SK-N-SH treated with all-trans-retinoic acid at 6 μM for 48 hours (cell line): ENCODE results near the gene TFRC.

Experiments used
- ATAC-seq: fragments of 200-7000 bp; cut with Tn5 transposase; 3 replicates; pipeline ENCODE4 v1.9.1; 2020; ENCODE audit warnings: mild to moderate bottlenecking, moderate library complexity
- ARNTL ChIP-seq: fragments of 450-650 bp; formaldehyde crosslinking; IDR thresholded peaks from 2 replicates; pipeline ENCODE4 v1.5.0; 2020; ENCODE audit warnings: low read depth, mild to moderate bottlenecking, moderate library complexity, borderline replicate concordance
- BACH2 ChIP-seq: fragments of 250-450 bp; sonication (Bioruptor Pico); IDR thresholded peaks from 2 replicates; pipeline ENCODE4 v1.9.0; 2021; ENCODE audit warnings: mild to moderate bottlenecking, borderline replicate concordance
- CREB5 ChIP-seq: fragments of 250-450 bp; sonication (Bioruptor Pico); IDR thresholded peaks from 2 replicates; pipeline ENCODE4 v1.5.1; 2020; ENCODE audit warnings: low read depth, mild to moderate bottlenecking, moderate library complexity
- CSRNP3 ChIP-seq: fragments of 250-450 bp; sonication (Bioruptor Pico); IDR thresholded peaks from 2 replicates; pipeline ENCODE4 v1.5.1; 2021; ENCODE audit warnings: mild to moderate bottlenecking, moderate library complexity
- ESRRG ChIP-seq: fragments of 250-450 bp; sonication (Bioruptor Pico); IDR thresholded peaks from 2 replicates; pipeline ENCODE4 v1.6.1; 2021; ENCODE audit warnings: mild to moderate bottlenecking
- POU6F1 ChIP-seq: fragments of 250-450 bp; sonication (Bioruptor Pico); IDR thresholded peaks from 2 replicates; pipeline ENCODE4 v1.8.0; 2021; ENCODE audit warnings: low read depth, mild to moderate bottlenecking, moderate library complexity, borderline replicate concordance
- RARB ChIP-seq: fragments of 250-450 bp; sonication (Bioruptor Pico); IDR thresholded peaks from 2 replicates; pipeline ENCODE4 v1.8.0; 2021; ENCODE audit warnings: mild to moderate bottlenecking, moderate library complexity
- SNAI2 ChIP-seq: fragments of 250-450 bp; sonication (Bioruptor Pico); IDR thresholded peaks from 2 replicates; pipeline ENCODE4 v1.5.0; 2020; ENCODE audit warnings: mild to moderate bottlenecking, moderate library complexity
- TOX ChIP-seq: fragments of 250-450 bp; sonication (Bioruptor Pico); IDR thresholded peaks from 2 replicates; pipeline ENCODE4 v1.8.0; 2021; ENCODE audit warnings: mild to moderate bottlenecking, moderate library complexity, borderline replicate concordance
- TSHZ2 ChIP-seq: fragments of 250-450 bp; sonication (Bioruptor Pico); IDR thresholded peaks from 2 replicates; pipeline ENCODE4 v1.5.0; 2020; ENCODE audit warnings: mild to moderate bottlenecking, moderate library complexity
- ZC3H10 ChIP-seq: fragments of 250-450 bp; sonication (Bioruptor Pico); IDR thresholded peaks from 2 replicates; pipeline ENCODE4 v1.5.1; 2021; ENCODE audit warnings: mild to moderate bottlenecking, moderate library complexity
- TF ChIP-seq, protein P1 (sequence below): fragments of 250-450 bp; sonication (Bioruptor Pico); IDR thresholded peaks from 2 replicates; pipeline ENCODE4 v1.8.0; 2020; ENCODE audit warnings: mild to moderate bottlenecking, moderate library complexity, borderline replicate concordance

TFRC gene

DNA sequence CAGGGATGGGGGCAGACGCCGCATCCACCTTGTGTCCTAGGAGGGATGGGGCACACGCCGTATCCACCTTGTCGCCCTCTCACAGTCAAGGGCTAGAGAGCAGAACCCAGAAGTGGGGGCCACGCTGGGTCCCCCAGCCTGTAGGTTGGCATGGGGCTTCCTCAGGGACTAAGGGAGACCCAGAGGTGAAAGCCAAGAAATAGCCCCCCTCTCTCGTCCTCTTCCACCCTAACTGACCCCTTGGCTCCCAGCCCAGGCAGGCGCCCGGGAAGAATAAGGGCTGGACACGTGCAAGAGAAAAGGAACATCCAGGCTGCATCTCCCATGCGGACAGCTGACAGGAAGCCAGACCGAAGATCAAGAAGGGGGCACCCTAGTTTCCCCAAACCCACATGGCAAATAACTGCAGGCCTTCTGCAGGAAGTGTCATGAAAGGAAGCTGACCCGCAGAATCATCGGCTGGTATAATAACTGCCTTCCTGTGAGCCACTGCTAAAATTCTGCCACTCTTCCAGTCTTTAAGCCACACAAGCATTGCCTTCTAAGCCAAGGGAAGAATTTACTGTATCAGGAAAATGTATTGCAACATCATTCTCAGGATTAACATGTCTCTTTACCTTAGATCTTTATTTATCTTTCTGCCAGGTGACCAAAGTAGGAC lies 38.5 kb upstream of the TFRC start (continued):
- no peak for TF ChIP-seq BACH2 (CRISPR knock-in tag)
- no peak for TF ChIP-seq POU6F1
- no peak for TF ChIP-seq ARNTL
- TF ChIP-seq TSHZ2, result no peak
- TF ChIP-seq ZC3H10 (CRISPR knock-in tag), result no peak

DNA sequence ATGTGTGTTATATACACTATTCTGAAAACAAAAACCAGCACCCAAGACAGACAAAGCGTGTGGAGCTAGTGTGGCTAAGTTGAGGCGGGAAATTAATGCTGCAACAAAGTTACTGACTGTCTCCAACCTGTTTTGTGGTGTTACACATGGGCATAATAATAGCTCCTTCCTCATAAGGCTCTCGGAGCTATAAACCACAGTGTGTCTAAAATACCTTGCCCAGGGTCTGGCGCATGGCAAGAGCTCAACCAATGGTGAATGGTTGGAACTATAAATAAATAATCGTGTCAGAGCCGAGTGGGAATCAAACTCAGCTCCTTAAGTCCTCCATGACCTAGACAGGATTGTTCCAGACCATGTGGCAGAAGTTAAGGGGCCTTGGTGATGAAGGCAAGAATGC lies 35.9 kb upstream of the TFRC start:
- no peak for TF ChIP-seq TSHZ2
- TF ChIP-seq ARNTL, result no peak
- TF ChIP-seq CSRNP3, result no peak
- no peak for ATAC-seq

DNA sequence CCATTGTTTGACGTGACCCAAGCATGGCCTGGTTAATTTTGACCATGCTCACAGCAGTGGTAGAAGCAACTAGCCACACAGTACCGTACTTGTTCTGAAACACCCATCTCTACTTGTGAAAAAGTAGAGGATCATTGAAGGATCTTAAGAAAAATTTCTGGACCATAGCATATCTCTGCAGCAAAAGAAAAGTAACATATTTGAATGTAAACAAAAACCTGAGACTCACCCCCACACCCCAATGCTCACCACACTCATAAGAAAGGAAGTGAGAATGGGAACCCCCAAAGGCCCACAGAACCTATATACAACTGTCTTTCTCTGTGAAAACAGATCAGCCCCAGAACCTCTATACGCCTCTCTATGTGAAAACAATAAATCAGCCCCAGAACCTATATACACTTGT lies 33.8 kb upstream of the TFRC start:
- ATAC-seq, result no peak

More for the DNA sequence above, 33.8 kb upstream of the TFRC start:
- TF ChIP-seq CREB5 (CRISPR knock-in tag) (no peak), ZC3H10 (CRISPR knock-in tag) (no peak), TSHZ2 (no peak), SNAI2 (CRISPR knock-in tag) (no peak), ESRRG (CRISPR knock-in tag) (no peak), RARB (no peak), TOX (CRISPR knock-in tag) (no peak)
- TF ChIP-seq, protein P1, sequence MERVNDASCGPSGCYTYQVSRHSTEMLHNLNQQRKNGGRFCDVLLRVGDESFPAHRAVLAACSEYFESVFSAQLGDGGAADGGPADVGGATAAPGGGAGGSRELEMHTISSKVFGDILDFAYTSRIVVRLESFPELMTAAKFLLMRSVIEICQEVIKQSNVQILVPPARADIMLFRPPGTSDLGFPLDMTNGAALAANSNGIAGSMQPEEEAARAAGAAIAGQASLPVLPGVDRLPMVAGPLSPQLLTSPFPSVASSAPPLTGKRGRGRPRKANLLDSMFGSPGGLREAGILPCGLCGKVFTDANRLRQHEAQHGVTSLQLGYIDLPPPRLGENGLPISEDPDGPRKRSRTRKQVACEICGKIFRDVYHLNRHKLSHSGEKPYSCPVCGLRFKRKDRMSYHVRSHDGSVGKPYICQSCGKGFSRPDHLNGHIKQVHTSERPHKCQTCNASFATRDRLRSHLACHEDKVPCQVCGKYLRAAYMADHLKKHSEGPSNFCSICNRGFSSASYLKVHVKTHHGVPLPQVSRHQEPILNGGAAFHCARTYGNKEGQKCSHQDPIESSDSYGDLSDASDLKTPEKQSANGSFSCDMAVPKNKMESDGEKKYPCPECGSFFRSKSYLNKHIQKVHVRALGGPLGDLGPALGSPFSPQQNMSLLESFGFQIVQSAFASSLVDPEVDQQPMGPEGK (CRISPR knock-in tag), result no peak
